Embryonic facial prominence (tissue), 1 donor: ENCODE data around the gene SUGP1.
"Not testable (repeated sequence)": the region's sequence is repeated elsewhere in the genome, so short reads cannot be mapped to it uniquely, and the experiment has no call there.

ENCODE experiments used
- DNase-seq: peaks from one replicate; pipeline ENCODE4 v3.0.0-alpha.2; 2016; ENCODE audit errors: extremely low spot score

The SUGP1 gene

GRCh38 chr19:19262190-19263057 is 57.9 kb downstream of the SUGP1 start:
- DNase-seq = no peak

GRCh38 chr19:19261350-19262189 is 58.7 kb downstream of the SUGP1 start:
- no peak for DNase-seq

DNA sequence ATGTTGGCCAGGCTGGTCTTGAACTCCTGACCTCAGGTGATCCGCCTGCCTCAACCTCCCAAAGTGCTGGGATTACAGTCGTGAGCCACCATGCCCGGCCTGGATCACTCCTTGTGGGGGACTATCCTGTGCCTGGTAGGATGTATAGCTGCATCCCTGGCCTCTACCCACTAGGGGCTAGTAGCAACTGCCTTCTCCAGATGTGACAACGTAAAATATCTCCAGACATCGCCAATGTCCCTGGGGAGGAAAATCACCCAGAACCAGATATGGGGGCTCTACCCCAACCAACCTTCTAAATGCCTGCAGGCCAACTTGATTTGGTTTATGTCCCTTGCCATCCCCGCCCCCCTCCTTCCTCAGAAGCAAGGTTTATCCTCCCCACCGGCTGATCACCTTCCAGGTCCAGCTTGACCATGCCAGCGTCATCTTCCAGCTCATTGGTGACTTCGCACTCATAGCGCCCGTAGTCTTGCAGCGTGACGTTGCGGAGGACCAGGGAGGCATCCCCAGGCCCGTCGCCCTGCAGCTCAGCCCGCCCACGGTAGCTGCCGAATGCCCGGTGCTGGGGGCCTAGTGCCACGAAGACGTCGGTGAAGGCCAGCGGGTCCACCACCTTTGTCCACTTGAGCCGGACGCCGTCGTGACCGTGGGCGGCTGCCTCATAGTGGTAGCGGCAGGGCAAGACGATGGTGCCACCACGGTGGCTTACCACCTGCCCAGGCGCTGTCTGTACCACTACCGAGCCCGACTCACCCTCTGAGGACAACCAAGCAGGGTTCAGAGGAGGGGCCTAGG is 59.7 kb downstream of the SUGP1 start:
- no peak for DNase-seq

DNA sequence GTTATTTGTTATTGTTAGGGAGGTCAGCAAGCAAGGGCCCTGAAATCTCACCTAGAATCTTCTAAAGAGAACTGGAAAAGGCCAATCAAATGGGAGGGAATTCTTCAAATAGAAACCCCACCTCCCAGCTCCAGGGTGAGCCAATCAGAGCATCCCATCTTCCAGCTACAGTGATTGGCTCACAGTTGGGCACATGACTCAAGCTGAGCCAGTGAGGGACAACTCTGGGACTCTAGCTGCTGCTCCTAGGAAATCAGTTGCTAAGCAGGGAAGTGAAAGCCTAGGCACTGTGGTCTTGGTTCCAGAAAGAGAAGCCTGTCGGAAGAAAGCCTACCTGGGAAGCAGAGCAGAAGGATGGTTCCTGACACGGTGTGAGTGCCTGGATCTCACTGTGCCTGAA is 60.6 kb downstream of the SUGP1 start:
- no peak for DNase-seq

DNA sequence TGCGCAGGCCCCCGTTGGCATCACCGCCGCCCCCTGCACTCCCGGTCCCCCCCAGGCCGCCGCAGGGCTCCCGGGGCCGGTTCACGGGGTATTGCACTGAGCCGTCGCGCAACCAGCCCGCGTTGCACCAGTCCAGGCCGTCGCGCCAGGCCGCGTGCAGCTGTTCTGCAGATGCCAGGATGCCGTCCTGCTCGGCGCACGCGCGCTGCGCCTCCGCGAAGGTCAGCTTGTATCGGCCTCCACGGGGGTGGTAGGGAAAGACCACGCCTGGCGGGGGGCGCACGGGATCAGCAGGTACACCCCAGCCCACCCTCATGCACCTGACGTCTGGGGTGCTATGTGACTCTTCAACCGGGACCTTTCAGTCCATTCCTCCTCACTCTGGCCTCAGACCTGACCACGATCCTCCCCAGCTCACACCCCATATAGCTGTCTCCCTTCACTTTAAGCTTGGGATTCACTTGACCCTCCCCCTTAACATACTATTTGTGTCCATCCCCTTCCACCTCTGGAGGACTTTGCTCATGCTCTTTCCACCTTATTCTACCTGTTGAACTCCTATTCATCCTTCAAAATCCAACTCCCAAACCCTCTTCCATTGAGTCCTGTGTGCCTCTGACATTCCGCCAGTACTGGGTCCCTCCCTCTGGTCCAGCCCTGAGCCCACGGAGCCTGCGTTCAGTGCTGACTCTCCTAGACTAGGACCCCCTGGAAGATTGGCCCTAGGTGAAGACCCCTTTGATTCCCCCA is 61.5 kb downstream of the SUGP1 start:
- DNase-seq = no peak

DNA sequence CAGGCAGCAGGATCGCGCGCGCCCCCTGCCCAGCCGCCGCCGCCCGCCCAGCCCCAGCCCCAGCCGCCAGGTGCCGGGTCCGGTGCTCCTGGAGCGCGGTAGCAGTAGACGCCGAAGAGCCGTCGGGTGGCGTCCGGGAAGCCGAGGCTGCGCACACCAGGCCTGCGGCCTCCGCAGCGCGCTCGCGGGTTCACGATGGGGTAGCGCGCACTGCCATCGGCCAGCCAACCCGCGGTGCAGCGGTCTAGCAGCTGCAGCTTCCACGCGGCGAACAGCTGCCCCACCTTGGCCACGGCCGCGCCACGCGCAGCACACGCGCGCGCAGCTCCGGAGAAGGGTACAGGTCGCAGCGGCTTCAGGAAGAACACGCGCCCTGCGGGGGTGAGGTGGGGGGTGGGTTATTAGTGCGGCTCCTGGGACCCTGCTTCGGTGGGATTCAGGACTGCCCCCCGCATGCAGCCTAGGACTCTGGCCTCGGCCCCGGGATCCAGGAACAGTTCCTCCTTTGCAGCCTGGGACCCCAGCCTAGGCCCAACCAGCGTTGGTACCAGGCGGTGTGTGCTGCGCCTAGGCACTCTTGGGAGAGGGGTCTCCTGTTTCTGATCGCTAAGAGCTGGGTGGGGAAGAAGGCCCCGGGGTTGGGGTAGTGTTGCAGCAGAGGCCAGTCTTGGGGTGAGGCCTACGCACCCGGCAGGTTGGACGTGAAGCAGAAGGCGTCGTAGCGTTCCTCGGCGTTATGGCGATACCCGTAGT is 62.3 kb downstream of the SUGP1 start:
- DNase-seq = no peak

DNA sequence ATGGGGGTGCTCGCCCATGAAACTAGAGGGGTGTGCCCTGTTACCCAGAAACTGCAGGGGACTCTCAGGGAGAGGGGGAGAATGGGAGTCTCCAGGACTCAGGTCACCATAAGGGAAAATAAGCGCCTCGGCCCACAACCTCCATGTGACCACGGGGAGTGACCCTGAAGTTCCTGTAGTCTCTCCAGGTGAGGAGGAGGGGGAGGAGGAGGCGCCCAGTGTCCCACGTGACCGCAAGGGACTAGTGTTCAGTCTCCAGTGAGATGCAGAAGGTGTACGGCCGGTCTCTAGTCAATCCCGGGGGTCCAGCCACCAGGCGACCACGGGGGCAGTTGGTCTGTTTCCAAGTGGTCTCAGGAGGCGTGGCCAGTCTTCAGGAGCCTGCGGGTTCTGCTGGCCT is 63.2 kb downstream of the SUGP1 start:
- DNase-seq = no peak

- DNase-seq = no peak
Measured at GRCh38 chr19:19256072-19256969, 64.0 kb downstream of the SUGP1 start.

- DNase-seq = not testable (repeated sequence)
Measured at GRCh38 chr19:19253409-19253808, 66.9 kb downstream of the SUGP1 start.

GRCh38 chr19:19250196-19250801 is 70.0 kb downstream of the SUGP1 start:
- no peak for DNase-seq

- DNase-seq = no peak
Measured at GRCh38 chr19:19240476-19240875, 79.8 kb downstream of the SUGP1 start.

DNA sequence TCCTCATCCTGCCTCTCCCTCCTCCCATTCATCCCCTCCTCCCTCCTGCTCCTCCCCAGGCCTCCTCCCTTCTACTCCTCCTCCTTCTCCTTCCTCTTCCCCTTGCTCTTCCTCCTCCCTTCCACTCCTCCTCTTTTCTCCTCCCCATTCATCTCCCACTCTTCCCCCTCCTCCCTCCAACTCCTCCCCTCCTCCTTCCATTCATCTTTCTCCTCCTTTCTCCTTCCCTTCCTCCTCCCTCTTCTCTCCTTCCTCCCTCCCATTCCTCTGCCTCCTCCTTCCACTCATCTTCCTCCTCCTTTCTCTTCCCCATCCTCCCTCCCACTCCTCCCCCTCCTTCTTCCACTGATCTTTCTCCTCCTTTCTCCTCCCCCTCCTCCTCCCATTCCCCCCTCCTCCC is 80.6 kb downstream of the SUGP1 start:
- no peak for DNase-seq

DNA sequence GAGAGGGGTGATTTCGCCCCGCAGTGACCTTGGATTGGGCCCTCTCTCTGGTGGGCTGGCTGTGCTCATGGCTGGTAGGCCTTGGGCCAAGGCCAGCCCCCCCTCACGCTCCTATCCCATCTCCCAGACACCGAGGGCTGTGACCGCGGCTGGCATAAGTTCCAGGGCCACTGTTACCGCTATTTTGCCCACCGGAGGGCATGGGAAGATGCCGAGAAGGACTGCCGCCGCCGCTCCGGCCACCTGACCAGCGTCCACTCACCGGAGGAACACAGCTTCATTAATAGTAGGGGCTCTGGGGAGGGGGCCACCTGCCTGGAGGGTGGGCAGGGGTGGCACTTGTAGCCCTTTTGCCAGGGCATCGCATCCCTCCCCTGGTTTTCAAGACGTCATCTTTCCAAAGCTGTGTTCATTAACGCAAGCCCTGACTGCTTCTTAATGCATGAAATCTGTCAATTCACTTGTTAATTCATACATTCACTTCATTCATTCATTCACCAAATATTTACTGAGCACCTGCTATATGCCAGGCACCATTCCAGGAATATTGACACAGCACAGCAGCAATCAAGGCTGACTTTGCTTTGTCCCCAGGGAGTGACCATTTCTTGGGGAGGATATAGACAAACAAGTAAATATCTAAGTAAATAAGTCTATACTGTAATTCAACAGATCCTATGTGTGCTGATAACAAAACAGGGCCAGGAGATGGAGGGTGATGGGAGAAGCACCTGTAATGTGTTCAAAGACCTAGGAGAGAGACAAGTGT is 82.0 kb downstream of the SUGP1 start:
- no peak for DNase-seq

DNA sequence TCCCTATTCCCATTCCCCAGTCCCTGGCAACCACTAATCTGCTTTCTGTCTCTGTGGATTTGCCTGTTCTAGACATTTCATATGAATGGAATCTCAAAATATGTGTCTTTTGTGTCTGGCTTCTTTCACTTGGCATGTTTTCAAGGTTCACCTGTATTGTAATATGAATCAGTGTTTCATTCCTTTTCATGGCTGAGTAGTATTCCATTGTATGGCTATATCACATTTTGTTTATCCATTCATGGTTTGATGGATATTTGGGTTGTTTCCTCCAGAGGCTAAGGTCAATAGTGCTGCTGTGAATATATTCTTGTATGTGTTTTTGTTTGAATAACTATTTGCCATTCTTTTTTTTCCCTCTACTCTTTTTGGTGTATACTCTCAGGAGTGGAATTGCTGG is 84.1 kb downstream of the SUGP1 start:
- no peak for DNase-seq

- no peak for DNase-seq
Measured at GRCh38 chr19:19234220-19234816, 86.0 kb downstream of the SUGP1 start.

- DNase-seq = no peak
Measured at GRCh38 chr19:19232261-19232721, 88.0 kb downstream of the SUGP1 start.

- DNase-seq = no peak
Measured at GRCh38 chr19:19230999-19231398, 89.3 kb downstream of the SUGP1 start.

DNA sequence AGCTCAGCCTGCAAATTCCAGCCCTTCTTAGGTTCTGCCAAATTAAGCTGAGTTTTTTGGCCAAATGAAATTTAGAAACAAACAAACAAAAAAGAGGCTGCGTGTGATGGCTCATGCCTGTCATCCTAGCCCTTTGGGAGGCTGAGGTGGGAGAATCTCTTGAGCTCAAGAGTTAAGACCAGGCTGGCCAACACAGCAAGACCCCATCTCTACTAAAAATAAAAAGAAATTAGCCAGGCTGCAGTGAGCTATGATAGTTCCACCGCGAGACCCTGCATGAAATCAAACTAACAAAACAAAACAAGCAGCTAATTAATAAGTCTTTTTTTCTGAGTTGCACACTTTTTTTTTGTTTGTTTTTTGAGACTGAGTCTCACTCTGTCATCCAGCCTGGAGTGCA is 90.6 kb downstream of the SUGP1 start:
- no peak for DNase-seq
